ENCODE results near the gene NFKB1.
"Not testable (repeated sequence)": the region's sequence is repeated elsewhere in the genome, so short reads cannot be mapped to it uniquely, and the experiment has no call there.

The NFKB1 gene

DNA sequence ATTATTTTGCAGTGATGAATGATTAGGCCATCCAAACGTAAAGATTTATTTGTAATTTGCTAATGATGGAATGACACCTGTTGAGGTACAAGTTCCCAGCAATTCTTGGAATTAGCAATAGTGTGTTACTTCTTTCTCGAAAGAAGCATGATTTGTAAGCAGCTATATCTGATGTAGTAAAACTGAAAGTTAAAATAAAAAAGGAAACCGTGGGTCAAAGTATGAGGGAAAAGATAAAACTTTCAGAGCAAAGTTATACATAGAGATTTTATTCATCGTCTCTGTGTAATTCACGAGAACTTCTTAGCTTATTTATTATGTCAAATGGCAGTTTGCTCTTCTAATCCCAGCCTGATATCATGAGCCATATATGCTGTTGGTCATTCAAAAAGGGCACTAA is 59.0 kb downstream of the NFKB1 start:
- FAIRE-seq (no peak), DNase-seq (ENCODE audit: extremely low spot score, insufficient read length, low read depth) (no peak)

DNA sequence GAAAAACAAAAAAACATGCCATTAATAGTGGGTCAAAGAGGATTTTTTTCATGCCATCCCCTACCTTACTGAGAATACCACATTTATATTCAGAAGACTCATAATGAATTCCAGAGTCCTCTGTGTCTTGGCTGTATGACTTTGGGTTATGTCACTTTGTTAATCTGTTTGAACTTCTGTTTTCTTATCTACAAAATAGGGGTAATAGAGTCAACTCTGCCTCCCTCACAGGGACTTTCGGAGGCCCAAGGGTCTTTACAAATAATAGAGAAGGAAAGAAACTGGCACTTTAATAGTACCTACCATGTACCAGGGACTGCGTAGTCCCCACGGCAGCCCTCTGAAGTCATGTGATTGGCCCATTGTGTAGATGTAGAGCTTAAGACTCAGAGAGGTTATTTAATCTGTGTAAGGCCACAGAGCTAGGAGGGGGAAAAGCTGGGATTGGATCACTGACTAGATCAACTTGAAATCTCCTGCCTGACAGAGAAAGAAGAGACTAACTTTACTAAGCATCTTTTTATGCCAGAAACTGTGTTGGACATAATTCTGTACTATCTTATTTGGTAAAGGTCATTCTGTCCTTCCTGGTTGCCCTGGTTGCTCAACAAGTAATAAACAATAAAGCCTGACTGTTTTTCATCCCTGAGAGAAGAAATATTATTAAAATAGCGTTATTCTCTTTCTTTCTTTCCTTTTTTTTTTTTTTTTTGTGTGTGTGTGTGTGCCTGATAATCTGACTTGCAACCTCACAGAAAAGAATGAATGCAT is 59.6 kb downstream of the NFKB1 start:
- DNase-seq (ENCODE audit: extremely low spot score, insufficient read length, low read depth) = no peak
- peak; percentile 47 for FAIRE-seq

DNA sequence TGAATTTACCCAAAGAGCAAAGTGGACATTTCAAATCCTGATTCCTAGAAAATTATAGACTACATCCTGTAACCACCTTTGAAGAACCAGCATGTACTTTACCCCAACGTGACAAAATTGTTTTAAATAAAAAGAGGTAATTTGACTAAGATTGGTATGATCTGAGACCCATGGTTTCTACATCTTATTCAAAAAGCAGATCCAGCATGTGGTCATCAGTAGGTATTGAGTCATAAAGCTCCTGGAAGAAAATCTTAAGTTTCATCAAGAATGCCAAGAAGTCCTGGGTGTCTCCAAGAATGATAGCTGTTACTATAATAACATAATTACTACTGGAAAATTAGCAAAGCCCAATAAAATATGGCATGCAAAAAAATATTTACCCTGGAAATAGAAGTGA is 61.8 kb downstream of the NFKB1 start:
- peak; percentile 56 for FAIRE-seq

DNA sequence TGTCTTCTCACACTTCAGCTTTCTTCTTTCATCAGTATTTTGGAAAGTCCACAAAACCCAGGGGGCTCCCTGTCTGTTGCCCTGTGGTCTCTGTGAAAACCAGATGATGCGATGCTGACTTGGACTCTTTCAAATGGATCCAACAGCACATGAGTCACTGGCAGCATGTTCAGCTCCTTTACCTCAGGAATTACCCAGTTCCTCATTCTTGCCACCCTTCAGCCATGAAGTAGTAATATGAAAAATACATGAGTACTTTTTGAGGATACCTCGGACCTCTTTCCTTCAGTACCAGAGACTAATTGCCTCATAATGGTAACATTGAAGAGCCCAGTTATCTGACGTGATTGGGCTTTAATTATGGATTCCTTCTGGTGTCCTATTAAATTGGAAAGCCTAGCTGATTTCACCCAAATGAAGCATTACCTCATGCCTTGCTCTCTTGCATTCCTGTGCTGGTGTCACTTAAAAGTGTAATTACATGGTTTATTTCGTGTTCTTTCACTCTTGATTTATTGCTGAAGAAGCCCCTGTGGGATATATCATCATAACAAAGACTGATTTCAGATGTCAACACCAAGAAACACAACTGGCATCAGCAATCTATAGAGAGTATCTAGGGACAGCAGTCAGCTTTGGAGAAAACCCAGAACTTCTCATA is 63.4 kb downstream of the NFKB1 start:
- FAIRE-seq = peak; percentile 92
- peak; percentile 15 for DNase-seq (ENCODE audit: extremely low spot score, insufficient read length, low read depth)

More for the DNA sequence above, 61.8 kb downstream of the NFKB1 start:
- no peak for DNase-seq (ENCODE audit: extremely low spot score, insufficient read length, low read depth)

DNA sequence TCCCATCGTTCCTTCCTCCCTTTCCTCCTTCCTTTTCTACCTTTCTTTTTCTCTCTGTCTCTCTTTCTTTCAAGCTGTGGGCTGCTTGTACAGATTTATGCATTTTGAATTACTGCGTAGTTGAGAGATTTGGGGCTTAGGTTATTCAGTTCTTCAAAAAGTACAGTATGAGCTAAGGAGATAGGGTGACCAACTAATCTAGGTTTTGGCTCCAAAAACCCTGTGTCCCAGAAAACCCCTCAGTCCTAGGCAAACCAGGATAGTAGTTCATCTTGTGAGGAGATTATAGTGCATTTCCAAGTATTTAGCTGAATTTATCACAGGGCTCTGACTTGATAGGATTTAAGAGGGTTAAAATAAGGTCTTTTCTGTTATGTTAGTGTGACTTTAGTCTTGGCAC is 64.5 kb downstream of the NFKB1 start:
- no peak for FAIRE-seq
- DNase-seq (ENCODE audit: extremely low spot score, insufficient read length, low read depth) = no peak

DNA sequence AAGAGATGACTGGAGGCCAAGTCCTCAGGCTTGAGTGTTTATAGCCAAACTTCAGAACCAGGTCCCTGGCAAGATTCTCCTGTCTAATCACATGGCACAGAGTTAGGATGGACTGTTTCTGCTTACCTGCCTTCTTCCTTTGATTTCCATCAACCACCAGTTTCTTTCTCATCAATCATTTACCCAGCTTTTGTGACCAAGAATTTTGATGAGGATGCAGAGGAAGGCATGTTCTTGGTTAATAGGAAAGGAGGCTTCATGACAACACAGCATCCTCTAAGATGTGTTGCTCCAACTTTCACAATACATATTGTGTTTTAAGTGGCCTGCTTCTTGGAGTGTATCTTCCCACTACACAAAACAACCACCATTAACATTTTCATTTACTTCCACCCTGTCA is 65.3 kb downstream of the NFKB1 start:
- FAIRE-seq (no peak), DNase-seq (ENCODE audit: extremely low spot score, insufficient read length, low read depth) (no peak)

DNA sequence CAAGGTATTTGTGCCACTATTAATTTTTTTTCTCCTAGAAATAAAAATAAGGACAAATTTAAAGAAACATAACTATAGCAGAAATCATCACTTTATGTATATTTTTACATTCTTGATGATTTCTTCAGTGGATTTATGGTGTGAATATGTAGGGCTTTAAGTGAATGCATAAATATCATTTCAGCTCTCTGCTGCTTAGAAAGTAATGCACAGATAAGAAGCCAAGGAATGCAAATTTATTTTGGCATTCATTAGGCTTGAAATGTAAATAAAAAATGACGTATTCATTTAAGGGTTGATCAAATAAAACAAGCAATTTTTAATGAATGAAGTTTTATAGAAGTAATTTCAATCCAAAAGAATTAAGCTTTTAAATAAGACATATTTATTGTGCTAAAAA is 66.3 kb downstream of the NFKB1 start:
- DNase-seq (ENCODE audit: extremely low spot score, insufficient read length, low read depth) = no peak
- FAIRE-seq = peak; percentile 33

DNA sequence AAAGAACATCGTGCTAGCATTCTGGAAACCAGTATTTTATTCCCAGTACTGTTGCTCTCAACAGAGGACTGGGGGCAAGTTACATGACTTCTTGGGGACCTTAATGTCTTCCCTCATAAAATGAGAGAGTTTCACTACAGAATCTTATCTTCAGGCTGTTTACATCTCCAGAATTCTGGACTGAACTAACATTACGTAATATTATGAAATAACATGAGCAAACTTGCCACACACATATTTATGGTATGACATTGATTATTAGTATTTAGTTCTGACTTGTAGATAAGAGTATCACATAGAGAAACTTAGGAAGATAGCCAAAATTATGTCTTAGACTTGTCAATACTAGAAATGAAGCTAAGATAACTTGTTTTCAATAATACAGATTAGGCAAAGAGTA is 68.0 kb downstream of the NFKB1 start:
- FAIRE-seq = no peak
- no peak for DNase-seq (ENCODE audit: extremely low spot score, insufficient read length, low read depth)

DNA sequence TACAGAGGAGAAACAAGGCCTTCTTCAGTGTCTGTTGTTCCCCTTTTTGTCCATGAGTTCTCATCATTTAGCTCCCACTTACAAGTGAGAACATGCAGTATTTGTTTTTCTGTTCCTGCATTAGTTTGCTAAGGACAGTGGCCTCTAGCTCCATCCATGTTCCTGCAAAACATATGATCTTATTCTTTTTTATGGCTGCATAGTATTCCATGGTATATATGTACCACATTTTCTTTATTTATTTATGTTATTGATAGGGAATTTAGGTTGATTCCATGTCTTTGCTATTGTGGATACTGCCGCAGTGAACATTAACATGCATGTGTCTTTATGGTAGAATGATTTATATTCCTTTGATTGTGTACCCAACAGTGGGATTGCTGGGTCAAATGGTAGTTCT is 69.1 kb downstream of the NFKB1 start:
- FAIRE-seq; DNase-seq (ENCODE audit: extremely low spot score, insufficient read length, low read depth): not testable (repeated sequence)

DNA sequence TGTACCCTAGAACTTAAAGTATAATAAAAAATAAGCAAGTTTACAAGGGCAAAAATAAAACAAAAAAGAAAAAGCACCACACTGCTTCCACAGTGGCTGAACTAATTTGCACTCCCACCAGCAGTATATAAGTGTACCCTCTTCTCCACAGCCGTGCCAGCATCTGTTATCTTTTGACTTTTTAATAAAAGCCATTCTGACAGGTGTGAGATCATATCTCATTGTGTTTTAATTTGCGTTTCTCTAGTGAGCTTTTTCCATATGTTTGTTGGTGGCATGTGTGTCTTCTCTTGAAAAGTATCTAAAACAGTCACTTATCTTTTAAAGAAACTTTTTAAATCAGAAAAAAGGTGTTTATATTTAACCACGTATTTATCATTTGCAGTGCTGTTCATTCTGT is 71.3 kb downstream of the NFKB1 start:
- FAIRE-seq (no peak), DNase-seq (ENCODE audit: extremely low spot score, insufficient read length, low read depth) (no peak)

DNA sequence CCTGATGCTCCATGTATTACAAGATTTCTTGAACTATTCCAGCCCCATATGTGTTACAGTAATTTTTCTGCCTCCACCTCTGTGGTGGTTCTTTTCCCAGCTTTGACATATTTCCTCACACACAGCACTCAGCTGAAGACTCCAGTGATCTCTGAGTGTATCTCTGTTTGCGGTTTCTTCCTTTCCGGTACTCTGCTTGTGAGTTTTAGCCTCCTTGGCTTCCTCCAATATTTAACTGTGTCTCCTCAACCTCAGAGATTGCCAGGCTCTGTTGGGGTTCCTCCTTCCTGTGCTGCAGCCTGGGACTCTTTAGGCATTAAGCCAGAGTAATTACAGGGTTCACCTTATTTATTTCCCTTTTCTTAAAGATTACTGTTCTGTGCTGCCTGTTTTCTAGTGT is 73.2 kb downstream of the NFKB1 start:
- FAIRE-seq (no peak), DNase-seq (ENCODE audit: extremely low spot score, insufficient read length, low read depth) (no peak)

DNA sequence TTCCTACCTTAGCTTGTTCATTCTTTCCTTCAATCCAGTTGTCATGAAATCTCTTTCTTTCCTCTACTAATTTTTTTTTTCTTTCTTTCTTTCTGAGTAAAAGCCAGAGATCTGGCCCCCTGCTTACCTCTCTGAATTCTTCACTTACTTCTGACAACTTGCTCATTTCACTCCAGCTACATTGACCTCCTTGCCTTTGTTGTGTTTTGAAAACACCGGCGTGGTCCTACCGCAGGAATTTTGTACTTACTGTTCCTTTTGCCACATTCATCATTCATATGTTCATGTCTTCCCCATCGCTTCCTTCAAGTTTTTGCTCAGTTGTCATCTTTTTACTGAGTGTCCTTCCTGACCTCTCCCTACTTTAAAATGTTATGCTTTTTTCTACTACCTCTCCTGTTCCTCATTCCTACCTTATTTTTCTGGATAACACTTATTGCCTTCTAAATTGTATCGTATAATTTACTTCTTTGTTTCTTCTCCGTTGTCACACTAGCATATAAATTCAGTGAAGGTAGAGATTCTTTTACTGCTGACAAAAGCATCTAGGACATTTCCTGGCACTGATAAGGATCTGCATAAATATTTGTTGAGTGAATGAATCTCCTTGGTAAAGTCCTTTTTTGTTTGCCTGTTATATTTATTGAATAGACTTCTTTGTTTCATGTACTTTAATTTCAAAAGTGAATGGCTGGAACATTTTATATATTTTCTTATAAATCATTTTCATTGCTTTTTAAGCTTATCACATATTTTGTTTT is 74.4 kb downstream of the NFKB1 start:
- no peak for FAIRE-seq
- no peak for DNase-seq (ENCODE audit: extremely low spot score, insufficient read length, low read depth)

DNA sequence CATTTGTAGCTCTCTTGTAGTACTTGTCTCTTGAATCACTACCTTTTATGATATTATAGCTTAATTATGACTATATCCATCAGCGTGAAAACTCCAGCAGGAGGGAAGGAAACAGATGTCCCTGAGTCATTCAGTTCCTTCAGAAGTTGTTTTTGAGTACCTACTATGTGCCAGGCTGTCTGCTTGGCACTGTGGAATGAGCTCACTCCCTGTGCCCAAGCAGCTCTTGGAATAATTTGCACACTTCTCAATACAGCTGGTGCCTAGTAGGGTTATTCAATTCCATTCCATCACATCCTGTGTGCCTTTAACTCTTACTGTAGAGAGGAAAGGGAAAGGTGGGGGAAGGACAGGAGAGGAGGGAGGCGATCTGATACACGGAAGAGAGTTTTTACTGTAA is 77.1 kb downstream of the NFKB1 start:
- no peak for DNase-seq (ENCODE audit: extremely low spot score, insufficient read length, low read depth)
- no peak for FAIRE-seq

DNA sequence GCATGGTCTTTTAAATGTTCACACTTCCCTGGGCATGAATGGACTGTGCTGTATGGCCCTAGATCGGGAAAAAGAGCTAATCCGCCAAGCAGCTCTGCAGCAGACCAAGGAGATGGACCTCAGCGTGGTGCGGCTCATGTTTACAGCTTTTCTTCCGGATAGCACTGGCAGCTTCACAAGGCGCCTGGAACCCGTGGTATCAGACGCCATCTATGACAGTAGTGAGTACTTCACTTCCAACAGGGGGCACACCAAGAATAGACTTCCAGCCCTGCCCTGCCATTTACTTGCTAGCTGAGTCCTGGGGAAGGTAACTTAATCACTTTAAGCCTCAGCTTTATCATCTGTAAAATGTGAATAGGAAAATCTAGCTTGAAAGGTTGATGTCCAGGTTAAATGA is 77.7 kb downstream of the NFKB1 start:
- FAIRE-seq (peak; percentile 50), DNase-seq (ENCODE audit: extremely low spot score, insufficient read length, low read depth) (no peak)

DNA sequence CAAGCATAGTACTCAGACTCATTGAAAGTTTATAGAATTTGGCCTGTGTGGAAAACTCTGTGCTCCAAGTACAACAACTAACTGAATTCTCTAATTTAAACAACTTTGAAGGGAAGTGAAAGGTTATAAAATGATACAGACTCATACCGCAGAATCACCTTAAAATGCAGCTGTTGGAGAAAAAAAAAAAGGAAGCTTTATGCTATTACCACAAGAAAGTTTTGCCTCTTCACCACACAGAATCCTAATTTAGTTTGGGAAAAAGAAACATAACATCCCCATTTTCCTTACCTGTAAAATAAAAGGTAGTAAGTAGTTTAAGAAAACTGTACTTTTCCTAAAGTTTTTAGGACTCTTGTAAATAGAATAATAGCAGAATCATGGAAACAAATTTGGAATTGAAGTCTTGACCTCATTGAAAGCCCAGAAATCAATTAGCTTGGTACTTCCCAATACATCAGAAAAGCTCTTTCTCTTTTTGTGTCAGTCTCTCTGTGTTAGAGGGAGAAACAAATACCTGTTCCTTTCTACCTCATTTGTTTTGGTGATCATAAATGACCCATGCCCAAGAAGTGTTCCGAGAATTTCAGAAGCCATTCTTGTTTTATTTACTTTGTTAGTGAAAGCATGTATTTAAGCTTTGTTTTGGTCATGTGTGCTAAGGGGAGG is 78.8 kb downstream of the NFKB1 start:
- DNase-seq (ENCODE audit: extremely low spot score, insufficient read length, low read depth) (no peak), FAIRE-seq (no peak)

DNA sequence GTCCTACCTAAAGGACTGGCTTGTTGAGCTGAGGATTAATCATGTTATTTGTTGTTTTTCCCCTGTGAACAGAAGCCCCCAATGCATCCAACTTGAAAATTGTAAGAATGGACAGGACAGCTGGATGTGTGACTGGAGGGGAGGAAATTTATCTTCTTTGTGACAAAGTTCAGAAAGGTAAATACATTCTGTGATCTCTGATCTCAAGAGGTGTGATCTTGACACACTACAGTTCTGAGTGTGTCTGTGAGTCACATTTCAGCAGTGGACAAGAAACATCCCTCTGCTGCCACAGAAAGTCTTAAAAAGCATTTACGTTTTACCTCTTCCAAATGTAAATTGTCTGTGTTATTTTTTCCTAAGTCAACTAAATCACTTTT is 79.3 kb downstream of the NFKB1 start:
- FAIRE-seq (peak; percentile 26), DNase-seq (ENCODE audit: extremely low spot score, insufficient read length, low read depth) (no peak)

DNA sequence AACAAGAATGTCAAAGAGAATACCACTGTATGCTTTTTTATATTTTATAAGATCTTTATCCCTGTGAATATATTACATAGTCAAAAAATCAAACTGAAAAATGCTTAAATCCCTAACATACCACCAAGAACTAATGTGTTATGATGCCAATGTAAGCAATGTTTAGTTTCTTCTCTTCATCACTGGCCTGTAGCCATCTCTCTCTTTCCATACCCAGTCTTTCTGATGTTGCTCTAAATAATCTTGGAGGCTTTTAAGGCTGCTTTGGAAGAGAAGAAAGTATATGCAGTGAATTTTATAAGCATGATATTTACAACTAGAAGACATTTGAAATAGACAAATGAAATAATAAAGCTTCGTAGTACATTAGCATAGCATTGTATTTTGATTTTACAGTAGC is 82.9 kb downstream of the NFKB1 start:
- FAIRE-seq (no peak), DNase-seq (ENCODE audit: extremely low spot score, insufficient read length, low read depth) (no peak)

DNA sequence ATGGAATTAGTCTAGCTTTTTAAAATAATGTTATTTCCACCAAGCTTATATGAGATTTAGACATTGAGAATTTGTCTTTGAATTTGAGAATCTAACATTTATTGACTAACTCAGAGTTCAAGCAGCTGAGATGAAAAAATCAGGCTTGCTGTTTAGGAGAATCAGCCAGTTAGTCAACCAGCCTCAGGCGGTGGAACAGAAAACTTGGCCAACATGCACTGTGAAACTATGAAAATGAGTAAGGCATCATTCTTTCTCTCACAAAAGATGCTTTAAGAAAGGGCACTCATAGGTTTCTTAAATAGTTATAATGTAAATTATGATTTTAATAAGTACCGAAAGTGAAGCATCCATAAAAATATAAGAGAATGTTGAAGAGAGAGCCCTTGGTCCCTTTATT is 84.2 kb downstream of the NFKB1 start:
- FAIRE-seq = peak; percentile 44

DNA sequence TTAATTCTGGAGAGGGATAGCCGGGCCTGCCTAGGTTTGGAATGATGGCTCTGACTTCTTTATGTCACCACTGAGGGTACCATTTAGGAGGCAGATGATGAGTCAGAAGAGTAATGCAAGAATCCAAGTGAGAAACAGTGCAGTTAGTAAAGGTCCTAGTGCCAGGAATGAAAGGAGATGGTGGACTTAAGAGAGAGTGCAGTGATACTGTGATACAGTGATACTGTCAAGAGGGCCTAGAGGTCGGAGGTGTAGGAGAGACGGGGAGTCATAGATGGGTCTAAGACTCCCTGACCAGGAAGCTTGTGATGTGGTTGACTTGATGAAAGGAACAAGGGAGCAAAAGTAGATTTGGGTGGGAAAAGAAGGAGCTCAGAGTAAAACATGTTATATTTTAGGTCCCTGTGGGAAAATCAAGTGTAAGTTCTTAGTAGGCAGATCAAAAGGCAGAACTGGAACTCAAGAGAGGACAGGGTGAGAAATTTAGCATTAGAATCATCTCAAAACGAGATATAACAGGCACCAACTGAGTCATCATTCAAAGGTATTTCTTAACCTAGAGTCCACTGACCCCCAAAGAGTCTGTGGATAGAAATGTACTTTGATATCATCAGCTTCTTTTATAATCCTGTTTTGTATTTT is 85.0 kb downstream of the NFKB1 start:
- DNase-seq (ENCODE audit: extremely low spot score, insufficient read length, low read depth) (no peak), FAIRE-seq (no peak)

More for the DNA sequence above, 84.2 kb downstream of the NFKB1 start:
- no peak for DNase-seq (ENCODE audit: extremely low spot score, insufficient read length, low read depth)

DNA sequence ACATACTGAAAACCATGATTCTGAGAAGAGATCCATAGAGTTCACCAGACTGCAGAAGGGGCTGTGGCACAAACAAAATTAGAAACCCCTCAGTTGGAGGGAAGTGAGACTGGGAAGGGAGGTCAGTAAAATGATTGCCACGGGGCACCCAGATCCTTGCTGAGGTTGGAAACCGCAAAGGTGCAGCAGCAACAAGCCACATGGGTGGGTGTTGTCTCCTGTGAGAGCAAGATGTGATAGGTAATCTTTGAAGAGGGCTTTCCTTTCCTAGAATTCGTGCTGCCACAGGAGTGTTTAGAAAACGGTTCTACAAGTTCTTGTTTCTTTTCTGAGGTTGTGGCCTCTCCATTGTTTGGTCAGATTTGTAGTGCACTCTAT is 85.5 kb downstream of the NFKB1 start:
- DNase-seq (ENCODE audit: extremely low spot score, insufficient read length, low read depth) (no peak), FAIRE-seq (peak; percentile 83)
